ENCODE data around the gene ALKAL2. TPM values are rescaled to one million over a fixed set of nuclear protein-coding genes. Genes with fewer than 3 reads are reported as not detected.

ALKAL2 gene
- total and polyA plus RNA-seq, 2 of the 13 experiments (the other 11 are each of a cell fraction or from before 2014, with no cell fraction given), result 0.22 to 1.7 TPM

DNA sequence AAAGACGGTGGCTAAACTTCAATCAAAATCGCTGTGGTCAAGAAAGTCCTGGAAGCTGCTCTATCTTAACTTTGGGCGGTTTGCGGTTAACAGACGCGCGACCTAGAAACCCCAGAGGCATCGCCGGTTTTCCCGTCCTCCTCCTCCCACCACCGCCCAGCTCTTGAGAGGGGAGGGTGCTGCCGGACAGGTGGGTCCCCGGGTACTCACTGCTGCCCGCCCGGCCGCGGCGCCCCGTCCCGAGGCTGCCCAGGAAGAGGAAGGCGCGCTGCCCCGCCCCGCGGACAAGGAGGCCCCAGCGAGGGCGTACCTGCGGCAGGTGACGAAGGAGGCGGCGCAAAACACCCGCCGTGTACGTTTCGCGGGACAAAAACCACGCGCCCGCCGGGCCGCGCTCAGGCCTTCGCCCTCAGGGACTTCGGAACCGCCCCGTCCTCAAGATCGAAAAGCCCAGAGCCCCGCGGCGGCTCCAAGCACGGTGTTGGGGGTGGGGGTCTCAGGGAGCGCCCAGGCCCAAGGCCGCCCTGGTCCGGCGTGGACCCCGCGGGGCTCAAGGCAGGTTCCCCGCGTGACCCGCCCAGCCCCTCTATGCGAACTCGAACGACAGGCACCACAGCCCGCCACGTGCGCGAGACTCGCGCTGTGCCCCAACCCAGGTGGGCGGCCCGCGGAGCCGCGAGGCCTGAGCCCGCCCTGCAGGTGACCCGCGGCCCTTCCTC lies 24.0 kb downstream of the ALKAL2 start, which contains the start of gene SH3YL1 (continued):
- TF ChIP-seq, protein P1, sequence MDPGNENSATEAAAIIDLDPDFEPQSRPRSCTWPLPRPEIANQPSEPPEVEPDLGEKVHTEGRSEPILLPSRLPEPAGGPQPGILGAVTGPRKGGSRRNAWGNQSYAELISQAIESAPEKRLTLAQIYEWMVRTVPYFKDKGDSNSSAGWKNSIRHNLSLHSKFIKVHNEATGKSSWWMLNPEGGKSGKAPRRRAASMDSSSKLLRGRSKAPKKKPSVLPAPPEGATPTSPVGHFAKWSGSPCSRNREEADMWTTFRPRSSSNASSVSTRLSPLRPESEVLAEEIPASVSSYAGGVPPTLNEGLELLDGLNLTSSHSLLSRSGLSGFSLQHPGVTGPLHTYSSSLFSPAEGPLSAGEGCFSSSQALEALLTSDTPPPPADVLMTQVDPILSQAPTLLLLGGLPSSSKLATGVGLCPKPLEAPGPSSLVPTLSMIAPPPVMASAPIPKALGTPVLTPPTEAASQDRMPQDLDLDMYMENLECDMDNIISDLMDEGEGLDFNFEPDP (CRISPR knock-in tag; conservative IDR thresholded peaks at IDR 0.05), result no peak
- TF ChIP-seq BORCS8-MEF2B (CRISPR knock-in tag; IDR thresholded peaks at IDR 0.05) (no peak), TBX2 (CRISPR knock-in tag; IDR thresholded peaks at IDR 0.05; ENCODE audit: borderline replicate concordance) (no peak), FOXC1 (CRISPR knock-in tag; IDR thresholded peaks at IDR 0.05; ENCODE audit: borderline replicate concordance) (no peak; the same call in 1 of the 2 replicates), ZNF335 (CRISPR knock-in tag; IDR thresholded peaks at IDR 0.05) (no peak), SUZ12 (IDR thresholded peaks at IDR 0.05; ENCODE audit: low read depth, low read length) (no peak), GLI4 (CRISPR knock-in tag; IDR thresholded peaks at IDR 0.05; ENCODE audit: borderline replicate concordance) (no peak), ZNF660 (CRISPR knock-in tag; IDR thresholded peaks at IDR 0.05; ENCODE audit: borderline replicate concordance, low read depth) (no peak), GPBP1L1 (CRISPR knock-in tag; IDR thresholded peaks at IDR 0.05) (no peak), CBX2 (IDR thresholded peaks at IDR 0.05; ENCODE audit: low read depth, low read length) (no peak), CBX2 (CRISPR knock-in tag; IDR thresholded peaks at IDR 0.05; ENCODE audit: low read depth) (no peak), ZBTB40 (IDR thresholded peaks at IDR 0.05) (no peak), ZBTB40 (CRISPR knock-in tag; IDR thresholded peaks at IDR 0.05) (no peak), SAP130 (CRISPR knock-in tag; IDR thresholded peaks at IDR 0.05; ENCODE audit: low read depth) (no peak), IRF2 (CRISPR knock-in tag; IDR thresholded peaks at IDR 0.05) (no peak), TSC22D2 (CRISPR knock-in tag; IDR thresholded peaks at IDR 0.05; ENCODE audit: borderline replicate concordance) (no peak), ZBTB1 (CRISPR knock-in tag; IDR thresholded peaks at IDR 0.05; ENCODE audit: borderline replicate concordance) (no peak), ZNF558 (CRISPR knock-in tag; IDR thresholded peaks at IDR 0.05; ENCODE audit: borderline replicate concordance) (0 out of 2 replicates have a peak, but pooled peaks have one; percentile 19)

Measured in HepG2 (cell line).